NOMO-1 treated with dmso at 0.1 percent for 144 hours (cell line): Measurements from ENCODE around the gene NPPA.

ENCODE experiments used
- DNase-seq: peaks from one replicate; lab custom pipeline; 2025; ENCODE audit not compliant: unreplicated experiment; lab: John Stamatoyannopoulos, UW

The NPPA gene

GRCh38 chr1:11874624-11875023, 27.0 kb upstream of the NPPA start:
- DNase-seq, result no peak

GRCh38 chr1:11874258-11874562, 26.6 kb upstream of the NPPA start:
- DNase-seq, result no peak

GRCh38 chr1:11873395-11874257, 26.0 kb upstream of the NPPA start:
- DNase-seq, result no peak

GRCh38 chr1:11872545-11872944, 25.0 kb upstream of the NPPA start:
- DNase-seq, result no peak

GRCh38 chr1:11869650-11870207, 22.1 kb upstream of the NPPA start:
- DNase-seq, result no peak

GRCh38 chr1:11869104-11869503, 21.5 kb upstream of the NPPA start:
- DNase-seq, result no peak

- DNase-seq, result no peak
These were observed 20.9 kb upstream of the NPPA start for GRCh38 chr1:11868331-11868980.

- no peak for DNase-seq
These were observed 15.3 kb upstream of the NPPA start for GRCh38 chr1:11862890-11863289.

- DNase-seq, result no peak
These were observed 13.0 kb upstream of the NPPA start for GRCh38 chr1:11860587-11860986.

- DNase-seq, result no peak
These were observed 12.5 kb upstream of the NPPA start for GRCh38 chr1:11860083-11860482.

GRCh38 chr1:11858968-11859871, 11.6 kb upstream of the NPPA start:
- DNase-seq, result peak; percentile 24

- DNase-seq, result no peak
These were observed 11.0 kb upstream of the NPPA start, which contains the start of gene NPPB for GRCh38 chr1:11858613-11858967. Gene NPPB, minus strand, starts transcription at chr1:11858945. Its CDS starts 112 bp downstream, at chr1:11858833.

- DNase-seq, result no peak
These were observed 10.6 kb upstream of the NPPA start for GRCh38 chr1:11858158-11858557.

GRCh38 chr1:11857164-11857851, 9.7 kb upstream of the NPPA start:
- no peak for DNase-seq

GRCh38 chr1:11856698-11857097, 9.1 kb upstream of the NPPA start:
- DNase-seq, result no peak

GRCh38 chr1:11855430-11855829, 7.8 kb upstream of the NPPA start:
- no peak for DNase-seq

- DNase-seq, result no peak
These were observed 6.9 kb upstream of the NPPA start for GRCh38 chr1:11854519-11854918.

GRCh38 chr1:11851180-11851579, 3.6 kb upstream of the NPPA start:
- peak; percentile 81 for DNase-seq

- no peak for DNase-seq
These were observed 2.6 kb upstream of the NPPA start for GRCh38 chr1:11850156-11850555.

GRCh38 chr1:11848373-11848700, 754 bp upstream of the NPPA start:
- DNase-seq, result no peak
